ENCODE measurements around the gene TMEM248.
"Not testable (repeated sequence)": the region's sequence is repeated elsewhere in the genome, so short reads cannot be mapped to it uniquely, and the experiment has no call there.

The TMEM248 gene

DNA sequence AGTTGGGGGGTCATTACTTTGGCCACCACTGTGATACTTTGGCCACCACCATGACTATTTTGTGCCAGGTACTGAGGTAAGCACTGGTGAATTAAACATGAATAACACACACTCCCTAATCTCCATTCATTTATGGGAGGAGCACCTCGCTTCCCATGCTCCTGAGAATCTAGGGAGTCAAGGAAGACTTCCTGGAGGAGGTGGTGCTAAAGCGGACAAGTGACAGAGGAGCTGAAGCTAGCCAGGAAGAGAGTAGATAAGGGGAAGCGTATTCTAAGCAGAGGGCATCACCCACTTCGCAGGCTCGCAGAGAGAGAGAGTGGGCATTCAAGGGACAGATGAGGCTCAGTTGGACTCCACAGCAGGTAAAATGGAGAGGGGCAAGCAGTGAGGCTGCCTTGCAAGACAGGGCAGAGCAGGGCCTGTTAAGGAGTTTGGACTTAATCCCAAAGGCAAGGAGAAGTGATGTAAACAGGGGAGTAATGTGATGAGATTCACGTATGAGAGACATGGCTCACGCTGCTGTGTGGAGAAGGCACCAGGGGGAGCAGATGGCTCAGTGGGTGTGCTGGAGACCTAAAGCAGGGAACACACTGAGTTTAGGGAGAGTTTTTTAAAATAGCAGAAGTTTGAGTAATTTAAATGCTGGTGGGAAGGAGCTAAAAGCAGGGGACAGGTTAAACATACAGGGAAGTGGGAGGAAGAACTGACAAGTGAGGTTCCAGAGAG lies 21.3 kb upstream of the TMEM248 start:
- DNase-seq (ENCODE audit: insufficient read length) = no peak
- TF ChIP-seq TAF1 (IDR thresholded peaks at IDR 0.05; ENCODE audit: borderline replicate concordance, low read depth, low read length) (no peak), POLR2A (IDR thresholded peaks at IDR 0.05; ENCODE audit: low read depth, low read length) (no peak), POLR2AphosphoS5 (IDR thresholded peaks at IDR 0.05; ENCODE audit: low read depth, low read length) (no peak)
- no peak for FAIRE-seq

GRCh38 chr7:66901941-66902843 lies 18.8 kb upstream of the TMEM248 start:
- TF ChIP-seq TAF1 (IDR thresholded peaks at IDR 0.05; ENCODE audit: borderline replicate concordance, low read depth, low read length) (no peak), POLR2AphosphoS5 (IDR thresholded peaks at IDR 0.05; ENCODE audit: low read depth, low read length) (no peak), POLR2A (IDR thresholded peaks at IDR 0.05; ENCODE audit: low read depth, low read length) (no peak)
- FAIRE-seq (no peak), DNase-seq (ENCODE audit: insufficient read length) (no peak)

- no peak for DNase-seq (ENCODE audit: insufficient read length)
- no peak for FAIRE-seq
- TF ChIP-seq POLR2A (IDR thresholded peaks at IDR 0.05; ENCODE audit: low read depth, low read length) = no peak
- no peak for TF ChIP-seq POLR2AphosphoS5 (IDR thresholded peaks at IDR 0.05; ENCODE audit: low read depth, low read length)
- TF ChIP-seq TAF1 (IDR thresholded peaks at IDR 0.05; ENCODE audit: borderline replicate concordance, low read depth, low read length) = no peak
Measured at GRCh38 chr7:66902844-66903180, 18.2 kb upstream of the TMEM248 start.

DNA sequence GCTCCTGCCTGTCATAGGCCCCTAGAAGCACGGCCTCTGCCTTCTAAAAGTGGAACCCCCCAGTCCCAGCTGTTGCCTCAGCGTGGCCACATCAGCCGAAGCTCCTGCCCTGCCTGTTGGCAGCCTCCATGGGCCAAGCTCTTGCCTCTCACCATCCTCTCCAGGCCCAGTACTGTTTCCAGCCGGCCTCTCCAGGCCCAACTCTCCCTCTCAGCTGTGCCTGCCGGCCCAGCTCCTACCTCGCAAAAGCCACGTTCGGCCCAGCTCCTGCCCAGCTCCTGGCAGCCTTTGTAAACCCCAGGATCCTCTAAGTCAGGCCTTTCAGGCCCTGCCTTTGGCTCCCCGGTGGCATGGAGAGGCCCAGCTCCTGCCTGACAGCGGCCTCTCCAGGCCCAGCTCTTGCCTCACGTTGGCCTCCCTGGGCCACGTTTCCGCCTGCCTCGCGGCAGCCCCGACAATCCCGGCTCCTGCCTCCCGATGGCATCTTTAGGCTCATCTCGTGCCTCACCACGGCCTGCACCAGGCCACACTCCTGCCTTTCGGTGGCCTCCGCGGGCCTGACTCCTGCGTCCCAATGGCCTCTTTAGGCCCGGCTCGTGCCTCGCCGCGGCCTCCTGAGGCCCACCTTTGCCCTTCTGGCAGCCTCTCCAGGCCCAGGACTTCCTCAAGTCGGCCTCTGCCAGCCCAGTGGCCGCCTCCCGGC lies 17.5 kb upstream of the TMEM248 start:
- TF ChIP-seq POLR2A (IDR thresholded peaks at IDR 0.05; ENCODE audit: low read depth, low read length) (no peak), TAF1 (IDR thresholded peaks at IDR 0.05; ENCODE audit: borderline replicate concordance, low read depth, low read length) (no peak), POLR2AphosphoS5 (IDR thresholded peaks at IDR 0.05; ENCODE audit: low read depth, low read length) (no peak)
- FAIRE-seq (no peak), DNase-seq (ENCODE audit: insufficient read length) (no peak)

DNA sequence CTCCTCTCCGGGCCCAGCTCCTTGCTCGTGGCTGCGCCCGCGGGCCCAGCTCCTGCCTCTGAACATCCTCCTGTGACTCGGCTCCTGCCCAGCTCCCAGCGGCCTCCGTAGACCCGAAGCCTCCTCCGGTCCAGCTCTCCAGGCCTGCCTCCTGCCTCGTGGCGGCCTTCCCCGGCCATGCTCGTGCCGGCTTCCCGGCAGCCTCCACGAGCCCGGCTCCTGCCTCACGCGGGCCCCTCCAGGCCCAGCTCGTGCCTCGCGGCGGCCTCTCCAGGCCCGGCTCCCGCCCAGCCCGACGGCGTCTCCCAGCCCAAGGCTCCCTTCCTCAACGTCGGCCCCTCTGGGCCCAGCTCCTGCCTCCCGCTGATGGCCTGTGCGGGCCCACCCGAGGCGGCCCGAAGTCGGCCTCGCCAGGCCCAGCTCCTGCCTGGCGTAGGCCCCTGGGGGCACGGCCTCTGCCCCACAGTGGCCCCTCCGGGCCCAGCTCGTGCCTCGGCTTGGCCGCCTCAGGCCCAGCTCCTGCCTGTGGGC lies 16.9 kb upstream of the TMEM248 start:
- DNase-seq (ENCODE audit: insufficient read length) (no peak), FAIRE-seq (no peak)
- no peak for TF ChIP-seq POLR2A (IDR thresholded peaks at IDR 0.05; ENCODE audit: low read depth, low read length)
- TF ChIP-seq TAF1 (IDR thresholded peaks at IDR 0.05; ENCODE audit: borderline replicate concordance, low read depth, low read length) = no peak
- no peak for TF ChIP-seq POLR2AphosphoS5 (IDR thresholded peaks at IDR 0.05; ENCODE audit: low read depth, low read length)

DNA sequence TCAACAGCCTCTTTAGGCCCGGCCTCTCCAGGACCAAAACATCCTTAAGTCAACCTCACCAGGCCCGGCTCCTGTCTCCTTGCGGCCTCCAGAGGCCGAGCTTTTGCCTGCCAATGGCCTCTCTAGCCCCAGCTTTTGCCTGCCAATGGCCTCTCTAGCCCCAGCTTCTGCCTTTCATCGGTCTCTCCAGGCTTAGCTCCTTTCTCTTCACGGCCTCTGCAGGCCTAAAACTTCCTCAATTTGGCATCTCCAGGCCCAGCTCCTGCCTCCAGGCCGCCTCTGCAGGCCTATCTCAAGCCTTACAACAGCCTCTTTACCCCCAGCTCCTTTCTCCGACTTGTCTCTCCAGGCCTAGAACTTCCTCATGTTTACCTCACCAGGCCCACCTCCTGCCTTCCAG lies 15.7 kb upstream of the TMEM248 start:
- no peak for TF ChIP-seq POLR2AphosphoS5 (IDR thresholded peaks at IDR 0.05; ENCODE audit: low read depth, low read length)
- no peak for TF ChIP-seq TAF1 (IDR thresholded peaks at IDR 0.05; ENCODE audit: borderline replicate concordance, low read depth, low read length)
- no peak for TF ChIP-seq POLR2A (IDR thresholded peaks at IDR 0.05; ENCODE audit: low read depth, low read length)
- DNase-seq (ENCODE audit: insufficient read length) (no peak), FAIRE-seq (no peak)

- DNase-seq (ENCODE audit: insufficient read length) (no peak), FAIRE-seq (no peak)
- TF ChIP-seq POLR2A (IDR thresholded peaks at IDR 0.05; ENCODE audit: low read depth, low read length) (no peak), TAF1 (IDR thresholded peaks at IDR 0.05; ENCODE audit: borderline replicate concordance, low read depth, low read length) (no peak), POLR2AphosphoS5 (IDR thresholded peaks at IDR 0.05; ENCODE audit: low read depth, low read length) (no peak)
Measured at GRCh38 chr7:66905689-66906088, 15.3 kb upstream of the TMEM248 start.

DNA sequence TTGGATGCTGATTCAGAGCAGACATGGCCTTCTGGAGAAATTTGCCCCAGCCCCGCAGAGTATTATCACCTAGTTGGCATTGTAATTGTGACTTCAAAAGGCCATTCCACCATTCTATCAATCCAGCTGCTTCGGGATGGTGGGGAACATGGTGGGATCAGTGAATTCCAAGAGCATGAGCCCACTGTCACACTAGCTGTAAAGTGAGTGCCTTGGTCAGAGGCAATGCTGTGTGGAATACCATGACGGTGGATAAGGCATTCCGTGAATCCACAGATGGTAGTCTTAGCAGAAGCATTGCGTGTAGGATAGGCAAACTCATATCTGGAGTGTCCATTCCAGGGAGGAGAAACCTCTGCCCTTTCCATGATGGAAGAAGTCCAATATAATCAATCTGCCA lies 13.3 kb upstream of the TMEM248 start:
- FAIRE-seq (no peak), DNase-seq (ENCODE audit: insufficient read length) (no peak)
- TF ChIP-seq TAF1 (IDR thresholded peaks at IDR 0.05; ENCODE audit: borderline replicate concordance, low read depth, low read length) (no peak), POLR2A (IDR thresholded peaks at IDR 0.05; ENCODE audit: low read depth, low read length) (no peak), POLR2AphosphoS5 (IDR thresholded peaks at IDR 0.05; ENCODE audit: low read depth, low read length) (no peak)

- DNase-seq (ENCODE audit: insufficient read length); FAIRE-seq: not testable (repeated sequence)
Measured at GRCh38 chr7:66908598-66908997, 12.4 kb upstream of the TMEM248 start.

DNA sequence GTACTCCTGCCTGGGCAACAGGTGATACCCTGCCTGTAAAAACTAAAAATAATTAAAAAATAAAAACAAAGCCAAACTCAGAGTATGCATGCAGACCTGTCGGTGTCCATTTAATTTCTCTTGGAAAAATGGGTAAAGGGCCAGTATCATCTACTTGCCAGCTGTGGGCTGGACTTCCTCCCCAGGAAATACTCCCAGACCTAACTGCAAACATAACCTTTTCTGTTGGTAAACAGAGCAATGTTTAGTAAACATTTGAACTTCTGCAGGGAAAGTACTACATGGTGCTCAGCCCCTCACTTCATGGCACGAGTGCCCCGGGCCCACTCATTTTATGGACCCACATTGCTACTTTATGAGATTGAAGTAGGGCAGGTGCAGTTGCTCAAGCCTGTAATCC lies 10.2 kb upstream of the TMEM248 start:
- no peak for FAIRE-seq
- TF ChIP-seq POLR2A (IDR thresholded peaks at IDR 0.05; ENCODE audit: low read depth, low read length) (no peak), TAF1 (IDR thresholded peaks at IDR 0.05; ENCODE audit: borderline replicate concordance, low read depth, low read length) (no peak), POLR2AphosphoS5 (IDR thresholded peaks at IDR 0.05; ENCODE audit: low read depth, low read length) (no peak)

GRCh38 chr7:66911191-66911590 lies 9.8 kb upstream of the TMEM248 start:
- not testable (repeated sequence) for FAIRE-seq

More for the DNA sequence above, 10.2 kb upstream of the TMEM248 start:
- no peak for DNase-seq (ENCODE audit: insufficient read length)

More at GRCh38 chr7:66911191-66911590, 9.8 kb upstream of the TMEM248 start:
- DNase-seq (ENCODE audit: insufficient read length) = not testable (repeated sequence)
